Fibroblast of villous mesenchyme (primary cell): ENCODE measurements around the gene TRAF3IP3. TPM values are rescaled to one million over a fixed set of nuclear protein-coding genes. Genes with fewer than 3 reads are reported as not detected.
"Not testable (repeated sequence)": the region's sequence is repeated elsewhere in the genome, so short reads cannot be mapped to it uniquely, and the experiment has no call there.

Source experiments
- DNase-seq: peaks from one replicate; pipeline ENCODE4 v3.0.0-alpha.2; 2010; ENCODE audit warnings: low read depth
- H3K4me3 ChIP-seq: 2 replicates; pipeline ENCODE4 v1.5.1; 2011; ENCODE audit warnings: low read depth, mild to moderate bottlenecking, low read length
- total RNA-seq: library from RNA; depleted of rRNA; stranded (reverse); fragments of >200 nt; gene quantifications from 2 replicates; pipeline ENCODE4 v1.2.3, GENCODE V29; 2012
- TF ChIP-seq, protein P1 (sequence below): IDR thresholded peaks from 2 replicates; pipeline ENCODE4 v1.5.1; 2012; ENCODE audit warnings: low read depth, mild to moderate bottlenecking, low read length; ENCODE audit not compliant: insufficient read depth

The TRAF3IP3 gene
- total RNA-seq, 1 donor: not detected

DNA sequence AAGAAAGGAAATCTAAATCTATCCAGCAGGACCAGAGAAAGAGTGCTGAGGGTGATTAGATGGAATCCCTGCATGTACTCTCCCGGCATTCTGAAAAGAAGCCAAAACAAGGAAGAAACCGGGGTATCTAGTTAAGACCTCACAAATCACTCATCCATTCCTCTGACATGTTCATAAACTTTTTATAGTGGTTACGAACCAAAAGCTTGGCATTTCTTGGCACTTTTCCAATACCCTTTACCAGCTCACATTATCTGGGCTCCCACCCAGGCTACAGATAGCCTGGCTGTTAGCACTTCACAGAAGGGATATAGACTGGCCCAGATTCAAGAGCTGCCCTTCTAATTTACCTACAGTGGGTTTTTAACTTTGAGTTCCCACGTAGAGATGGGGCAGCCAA is 30.3 kb downstream of the TRAF3IP3 start:
- TF ChIP-seq, protein P1, sequence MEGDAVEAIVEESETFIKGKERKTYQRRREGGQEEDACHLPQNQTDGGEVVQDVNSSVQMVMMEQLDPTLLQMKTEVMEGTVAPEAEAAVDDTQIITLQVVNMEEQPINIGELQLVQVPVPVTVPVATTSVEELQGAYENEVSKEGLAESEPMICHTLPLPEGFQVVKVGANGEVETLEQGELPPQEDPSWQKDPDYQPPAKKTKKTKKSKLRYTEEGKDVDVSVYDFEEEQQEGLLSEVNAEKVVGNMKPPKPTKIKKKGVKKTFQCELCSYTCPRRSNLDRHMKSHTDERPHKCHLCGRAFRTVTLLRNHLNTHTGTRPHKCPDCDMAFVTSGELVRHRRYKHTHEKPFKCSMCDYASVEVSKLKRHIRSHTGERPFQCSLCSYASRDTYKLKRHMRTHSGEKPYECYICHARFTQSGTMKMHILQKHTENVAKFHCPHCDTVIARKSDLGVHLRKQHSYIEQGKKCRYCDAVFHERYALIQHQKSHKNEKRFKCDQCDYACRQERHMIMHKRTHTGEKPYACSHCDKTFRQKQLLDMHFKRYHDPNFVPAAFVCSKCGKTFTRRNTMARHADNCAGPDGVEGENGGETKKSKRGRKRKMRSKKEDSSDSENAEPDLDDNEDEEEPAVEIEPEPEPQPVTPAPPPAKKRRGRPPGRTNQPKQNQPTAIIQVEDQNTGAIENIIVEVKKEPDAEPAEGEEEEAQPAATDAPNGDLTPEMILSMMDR: no peak
- no peak overlapping the region for H3K4me3 ChIP-seq
- no peak for DNase-seq

DNA sequence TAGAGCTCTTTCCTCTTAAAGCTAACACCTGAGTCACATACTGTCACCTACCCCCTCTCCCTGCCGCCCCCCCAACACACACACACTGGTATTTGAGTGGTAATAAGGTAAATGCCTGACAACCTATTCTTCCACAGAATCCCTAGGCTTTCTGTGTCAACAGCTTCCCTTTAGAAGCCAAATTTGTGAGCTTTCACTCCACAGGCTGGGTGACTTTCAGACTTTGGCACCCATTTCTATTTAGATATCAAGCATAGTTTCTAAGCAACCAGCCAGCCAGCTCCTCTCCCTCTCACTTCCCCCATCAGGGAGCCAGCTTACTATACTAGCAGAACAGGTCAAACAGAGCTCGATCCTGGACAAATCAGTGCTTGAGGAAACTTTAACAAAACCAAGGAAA is 31.7 kb downstream of the TRAF3IP3 start:
- no peak overlapping the region for H3K4me3 ChIP-seq
- no peak for DNase-seq
- TF ChIP-seq, protein P1: no peak

DNA sequence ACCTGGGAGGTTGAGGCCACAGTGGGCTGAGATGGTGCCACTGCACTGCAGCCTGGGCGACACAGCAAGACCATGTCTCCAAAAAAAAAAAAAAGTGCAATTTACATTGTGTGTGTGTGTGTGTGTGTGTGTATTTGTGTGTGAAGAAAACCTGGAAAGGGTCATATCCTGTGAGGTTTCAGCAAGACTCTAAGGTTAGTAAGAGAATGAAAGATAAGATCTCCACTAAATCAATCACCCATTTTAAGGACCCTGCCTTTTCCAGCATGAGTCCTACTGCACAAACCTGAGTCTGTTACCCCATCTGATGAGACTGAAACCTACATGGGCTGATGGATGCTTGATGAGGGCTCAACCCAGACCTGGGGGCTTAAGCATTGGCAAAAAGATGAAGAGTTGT is 33.4 kb downstream of the TRAF3IP3 start:
- no peak overlapping the region for H3K4me3 ChIP-seq
- no peak for DNase-seq
- TF ChIP-seq, protein P1: no peak

DNA sequence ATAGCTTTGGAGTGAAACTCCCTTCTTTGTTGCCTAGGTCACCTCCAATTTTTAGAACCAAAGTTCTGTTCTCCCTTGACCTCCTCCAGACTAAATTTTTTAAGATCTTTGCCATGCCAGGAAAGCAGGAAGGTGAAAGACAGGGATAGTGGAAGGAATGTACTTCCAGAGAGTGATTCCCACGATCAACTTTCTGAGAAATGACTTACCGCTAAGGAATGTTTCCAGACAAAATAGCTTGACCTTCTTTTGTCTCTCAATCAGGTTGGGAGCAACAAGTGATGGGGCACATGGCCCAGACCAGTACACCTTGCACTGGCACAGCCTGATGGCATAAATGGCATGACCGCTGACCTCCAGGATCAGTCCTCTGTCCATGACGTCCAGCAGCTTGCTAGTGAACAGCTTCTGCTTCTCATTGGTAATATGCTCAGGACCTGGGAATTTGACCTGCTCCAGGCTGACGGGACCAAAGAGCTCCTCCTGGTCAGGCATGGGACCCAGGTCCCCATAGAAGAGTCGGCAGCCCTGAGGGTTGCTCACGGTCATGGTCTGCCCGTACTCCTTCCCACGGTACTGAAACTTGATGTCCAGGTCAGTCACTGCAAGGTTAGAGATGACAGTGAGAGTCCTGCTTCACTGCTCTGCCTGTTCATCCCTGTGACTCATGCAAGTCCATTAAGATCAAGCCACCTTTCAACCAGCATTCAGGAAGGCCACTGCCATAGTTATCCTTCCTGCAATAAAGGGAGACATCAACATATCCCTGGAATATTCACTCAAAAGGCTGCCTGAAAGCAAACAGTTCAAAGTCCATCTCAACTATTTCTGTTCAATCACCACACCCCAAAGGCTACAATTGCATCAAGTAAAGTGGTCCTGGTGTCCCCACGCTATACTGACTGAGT is 34.7 kb downstream of the TRAF3IP3 start:
- no peak for DNase-seq
- no peak overlapping the region for H3K4me3 ChIP-seq
- TF ChIP-seq, protein P1: no peak

DNA sequence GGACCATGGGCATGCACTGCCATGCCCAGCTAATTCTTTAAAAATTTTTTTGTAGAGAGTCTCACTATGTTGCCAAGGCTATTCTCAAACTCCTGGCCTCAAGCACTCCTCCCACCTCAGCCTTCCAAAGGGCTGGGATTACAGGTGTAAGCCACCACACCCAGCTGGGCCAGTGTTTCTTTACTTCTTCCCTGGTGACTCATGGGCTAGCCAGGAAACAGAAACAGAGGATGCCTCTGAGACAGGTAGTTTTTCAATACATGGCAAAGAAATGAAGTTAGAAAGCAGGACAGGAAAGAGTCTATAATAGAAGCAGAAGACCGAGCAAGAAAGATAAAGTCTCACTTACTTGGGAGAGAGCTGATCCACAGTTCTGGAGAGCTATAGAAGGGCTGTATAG is 36.1 kb downstream of the TRAF3IP3 start:
- no peak for DNase-seq

DNA sequence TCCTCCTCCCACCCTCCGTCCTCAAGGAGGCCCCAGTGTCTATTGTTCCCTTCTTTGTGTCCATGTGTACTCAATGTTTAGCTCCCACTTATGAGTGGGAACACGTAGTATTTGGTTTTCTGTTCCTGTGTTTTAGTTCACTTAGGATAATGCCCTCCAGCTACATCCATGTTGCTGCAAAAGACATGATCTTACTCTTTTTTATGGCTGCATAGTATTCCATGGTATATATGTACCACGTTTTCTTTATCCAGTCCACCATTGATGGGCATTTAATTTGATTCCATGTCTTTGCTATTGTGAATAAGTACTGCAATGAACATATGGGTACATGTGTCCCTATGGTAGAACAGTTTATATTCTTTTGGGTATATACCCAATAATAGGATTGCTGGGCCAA is 37.9 kb downstream of the TRAF3IP3 start:
- DNase-seq, H3K4me3 ChIP-seq: not testable (repeated sequence)

More for the DNA sequence above, 36.1 kb downstream of the TRAF3IP3 start:
- H3K4me3 ChIP-seq: no peak overlapping the region
- TF ChIP-seq, protein P1: no peak

DNA sequence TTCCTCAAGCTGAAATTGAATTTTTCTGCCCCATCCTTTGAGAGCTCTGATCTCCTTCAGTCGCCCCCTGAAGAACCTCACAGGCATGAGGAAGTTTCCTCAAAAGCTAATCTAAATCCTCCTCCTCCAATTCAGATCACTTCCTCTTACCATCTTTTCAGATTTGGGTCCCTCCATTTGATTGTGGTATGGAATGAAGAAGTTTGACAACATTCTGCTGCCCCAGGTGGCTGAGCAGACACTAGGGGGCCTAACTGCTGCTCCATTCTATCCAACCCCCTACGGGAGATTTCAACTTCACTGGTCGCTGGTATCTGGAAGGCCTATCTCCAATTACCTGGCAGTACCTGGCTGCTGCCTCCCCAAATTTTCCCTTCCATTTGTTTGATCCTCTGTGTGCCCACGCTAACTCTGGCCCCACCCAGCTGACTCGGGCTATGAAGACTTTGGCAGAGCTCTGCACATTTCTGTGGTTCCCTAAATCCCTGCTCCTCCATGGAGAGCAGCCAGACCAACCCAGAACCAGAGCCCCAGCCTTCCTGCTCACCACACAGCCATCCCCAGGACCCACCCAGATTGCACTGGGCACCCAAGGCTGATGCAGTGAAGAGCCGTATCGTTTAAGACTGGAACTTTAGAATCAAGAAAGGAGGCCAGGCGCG is 42.3 kb downstream of the TRAF3IP3 start:
- H3K4me3 ChIP-seq: no peak overlapping the region
- DNase-seq: no peak
- TF ChIP-seq, protein P1: peak; percentile 10
